ENCODE measurements around the gene SFSWAP. TPM values are rescaled to one million over a fixed set of nuclear protein-coding genes. Genes with fewer than 3 reads are reported as not detected.

The SFSWAP gene
- total and polyA plus RNA-seq, 8 donors, result 14.8 to 194 (median 45.2) TPM

DNA sequence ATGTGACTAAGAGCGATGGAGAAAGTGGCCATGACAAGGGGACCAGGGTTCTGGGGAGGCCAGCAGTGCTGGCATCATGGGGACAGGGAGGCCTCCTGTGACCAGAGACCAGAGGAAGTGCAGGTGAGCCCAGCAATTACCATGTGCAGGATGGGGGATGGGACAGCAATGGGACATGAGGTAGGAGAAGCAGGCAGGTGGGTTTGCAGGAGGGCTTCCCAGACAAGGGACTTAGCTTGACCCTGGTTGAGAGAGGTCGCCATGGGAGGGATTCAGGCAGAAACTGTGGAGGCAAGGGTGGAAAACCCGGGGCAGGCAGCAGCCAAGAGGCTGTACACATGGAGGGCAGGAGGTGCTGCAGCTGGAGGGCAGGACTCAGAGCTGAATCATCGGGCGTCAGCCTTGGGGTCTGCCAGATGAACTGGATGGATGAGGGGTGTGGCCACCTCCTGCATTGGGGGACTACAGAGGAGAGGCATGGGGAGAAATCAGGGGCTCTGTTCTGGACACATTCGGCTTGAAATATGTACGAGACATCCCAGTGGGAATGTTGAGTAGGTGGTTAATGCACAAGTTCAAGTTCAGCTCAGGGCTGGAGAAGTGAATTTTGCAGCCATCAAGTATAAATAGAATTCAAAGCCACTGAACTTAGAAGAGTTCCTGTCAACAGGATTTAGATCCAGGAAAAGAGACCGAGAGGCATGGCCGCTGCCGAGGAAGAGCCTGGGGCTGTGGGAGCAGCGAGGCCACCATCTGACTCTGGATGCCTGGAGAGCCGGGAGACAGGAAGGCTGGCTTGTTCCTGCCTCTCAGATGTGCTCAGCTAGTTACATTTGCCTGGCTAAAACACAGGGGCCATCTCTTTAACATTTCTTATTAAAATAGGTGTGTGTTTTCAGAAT, 36.6 kb downstream of the SFSWAP start:
- Histone ChIP-seq H3K27ac (no peak overlapping the region), H3K4me1 (no peaks in the 10 kb centered on the region), H3K36me3 (peaks cover 46 to 100% (median 94%) of the 10 kb centered on the region in 4 donors), H3K4me3 (no peak overlapping the region), H3K27me3 (no peaks in the 10 kb centered on the region), H3K9me3 (peaks cover 0 to 10% (median 5%) of the 10 kb centered on the region in 4 donors)
- DNase-seq, result no peak
- intact Hi-C loops (cut with DNase I; ENCODE audit: low total_unique reads), result no loop called here
- 92 to 94% (median 93%) methylated on average over 12 of the region's 12 CpGs for WGBS, 5 donors
- no peak for TF ChIP-seq POLR2A (IDR thresholded peaks at IDR 0.05)
- no peak for TF ChIP-seq POLR2AphosphoS5 (IDR thresholded peaks at IDR 0.05)
- no peak for TF ChIP-seq EP300 (IDR thresholded peaks at IDR 0.05)
- TF ChIP-seq, protein P1, sequence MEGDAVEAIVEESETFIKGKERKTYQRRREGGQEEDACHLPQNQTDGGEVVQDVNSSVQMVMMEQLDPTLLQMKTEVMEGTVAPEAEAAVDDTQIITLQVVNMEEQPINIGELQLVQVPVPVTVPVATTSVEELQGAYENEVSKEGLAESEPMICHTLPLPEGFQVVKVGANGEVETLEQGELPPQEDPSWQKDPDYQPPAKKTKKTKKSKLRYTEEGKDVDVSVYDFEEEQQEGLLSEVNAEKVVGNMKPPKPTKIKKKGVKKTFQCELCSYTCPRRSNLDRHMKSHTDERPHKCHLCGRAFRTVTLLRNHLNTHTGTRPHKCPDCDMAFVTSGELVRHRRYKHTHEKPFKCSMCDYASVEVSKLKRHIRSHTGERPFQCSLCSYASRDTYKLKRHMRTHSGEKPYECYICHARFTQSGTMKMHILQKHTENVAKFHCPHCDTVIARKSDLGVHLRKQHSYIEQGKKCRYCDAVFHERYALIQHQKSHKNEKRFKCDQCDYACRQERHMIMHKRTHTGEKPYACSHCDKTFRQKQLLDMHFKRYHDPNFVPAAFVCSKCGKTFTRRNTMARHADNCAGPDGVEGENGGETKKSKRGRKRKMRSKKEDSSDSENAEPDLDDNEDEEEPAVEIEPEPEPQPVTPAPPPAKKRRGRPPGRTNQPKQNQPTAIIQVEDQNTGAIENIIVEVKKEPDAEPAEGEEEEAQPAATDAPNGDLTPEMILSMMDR (IDR thresholded peaks at IDR 0.05), result no peak

DNA sequence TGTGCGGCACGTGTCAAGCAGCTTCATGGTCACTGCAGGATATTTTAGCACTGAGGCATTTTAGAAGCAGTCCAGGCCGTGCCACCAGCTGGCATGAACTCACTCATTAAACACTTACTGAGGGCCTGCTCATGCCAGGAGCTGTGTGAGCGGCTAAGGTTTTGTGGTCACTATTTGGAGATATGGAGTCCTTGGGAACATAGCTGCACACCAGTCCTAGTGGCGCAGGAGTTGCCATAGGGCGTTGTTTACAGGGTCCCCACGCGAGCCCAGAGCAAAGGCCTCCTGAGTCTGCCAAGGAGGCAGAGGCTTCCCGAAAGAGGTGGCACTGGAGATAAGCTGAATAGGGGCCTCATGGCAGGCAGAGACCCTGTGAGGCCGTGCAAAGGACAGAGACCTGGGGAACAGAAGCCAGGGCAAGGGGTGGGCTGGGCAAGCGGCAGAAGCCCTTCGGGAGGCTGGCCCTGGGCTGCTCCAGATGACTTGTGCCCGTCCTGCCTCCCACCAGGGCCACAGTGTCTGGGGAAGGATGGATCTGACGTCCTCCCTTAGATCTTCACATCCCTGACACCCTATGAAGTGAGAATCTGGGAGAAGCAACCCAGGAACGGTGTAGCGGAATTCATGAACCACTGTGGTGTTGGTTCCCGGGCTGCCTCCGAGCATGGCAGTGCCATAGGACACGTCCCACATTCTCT, 38.9 kb downstream of the SFSWAP start:
- Histone ChIP-seq H3K27me3 (no peaks in the 10 kb centered on the region), H3K4me1 (no peaks in the 10 kb centered on the region), H3K27ac (no peak overlapping the region), H3K4me3 (no peak overlapping the region), H3K36me3 (peaks cover 37 to 100% (median 94%) of the 10 kb centered on the region in 4 donors), H3K9me3 (no peaks in the 10 kb centered on the region)
- DNase-seq, result no peak
- intact Hi-C loops (cut with DNase I; ENCODE audit: low total_unique reads), result no loop called here
- TF ChIP-seq EP300 (IDR thresholded peaks at IDR 0.05), result no peak
- TF ChIP-seq, protein P1 (IDR thresholded peaks at IDR 0.05), result no peak
- no peak for TF ChIP-seq POLR2AphosphoS5 (IDR thresholded peaks at IDR 0.05)
- no peak for TF ChIP-seq POLR2A (IDR thresholded peaks at IDR 0.05)
- 92 to 96% (median 95%) methylated on average over 17 to 19 of the region's 19 CpGs for WGBS, 5 donors

DNA sequence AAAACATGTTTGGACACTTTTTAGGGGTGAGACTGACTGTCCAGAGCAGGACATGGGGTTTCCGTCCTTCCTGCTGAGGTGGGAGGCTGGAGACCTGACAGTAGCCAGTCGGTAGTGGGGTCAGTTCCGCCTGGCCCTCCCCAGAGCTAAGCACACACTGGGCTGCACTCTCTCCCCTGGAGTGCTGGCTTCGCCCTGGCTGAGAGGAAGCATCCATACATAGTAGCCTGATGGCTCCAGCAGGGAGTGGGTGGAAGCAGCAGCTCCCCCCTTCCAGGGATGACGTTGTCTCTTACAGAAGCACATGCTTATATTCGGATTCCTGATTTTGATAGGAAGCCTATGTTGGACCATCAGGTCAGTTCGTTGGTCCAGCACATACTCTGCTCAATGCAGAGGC, 40.4 kb downstream of the SFSWAP start:
- H3K27me3 ChIP-seq, result no peaks in the 10 kb centered on the region
- TF ChIP-seq EP300 (IDR thresholded peaks at IDR 0.05) (no peak), POLR2AphosphoS5 (IDR thresholded peaks at IDR 0.05) (no peak), POLR2A (IDR thresholded peaks at IDR 0.05) (no peak)
- TF ChIP-seq, protein P1 (IDR thresholded peaks at IDR 0.05), result no peak
- H3K4me1 ChIP-seq, result no peaks in the 10 kb centered on the region
- no peak overlapping the region for H3K4me3 ChIP-seq
- intact Hi-C loops (cut with DNase I; ENCODE audit: low total_unique reads), result no loop called here
- H3K9me3 ChIP-seq, result no peaks in the 10 kb centered on the region
- WGBS, 5 donors, result 83 to 92% (median 87%) methylated on average over 4 to 7 of the region's 7 CpGs
- peaks cover 45 to 100% (median 98%) of the 10 kb centered on the region in 4 donors for H3K36me3 ChIP-seq
- DNase-seq, result no peak
- H3K27ac ChIP-seq, result no peak overlapping the region

DNA sequence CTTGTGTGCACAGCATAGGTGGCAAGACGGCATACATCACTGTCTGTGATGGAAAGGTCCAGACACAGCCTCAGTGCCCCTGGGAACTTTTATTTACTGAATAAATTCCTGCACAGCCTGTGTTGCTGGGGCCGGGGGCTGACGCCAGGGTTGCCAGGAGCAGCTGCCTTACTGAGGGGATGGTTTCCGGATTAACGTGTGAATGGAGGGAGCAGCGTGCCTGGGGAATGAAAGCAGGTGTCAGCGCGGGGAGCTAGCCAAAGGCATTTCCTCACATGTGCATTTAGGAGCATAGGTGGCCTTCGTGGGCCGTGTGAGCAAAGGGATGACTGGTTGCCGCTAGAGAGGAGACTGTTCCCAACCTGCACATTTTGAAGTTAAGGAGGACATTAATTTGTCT, 41.6 kb downstream of the SFSWAP start:
- Histone ChIP-seq H3K27ac (no peak overlapping the region), H3K4me3 (no peak overlapping the region), H3K27me3 (no peaks in the 10 kb centered on the region), H3K9me3 (no peaks in the 10 kb centered on the region), H3K4me1 (no peaks in the 10 kb centered on the region), H3K36me3 (peaks cover 47 to 100% (median 98%) of the 10 kb centered on the region in 4 donors)
- DNase-seq, result no peak
- 79 to 91% (median 88%) methylated on average over 11 of the region's 11 CpGs for WGBS, 5 donors
- TF ChIP-seq EP300 (IDR thresholded peaks at IDR 0.05) (no peak), POLR2AphosphoS5 (IDR thresholded peaks at IDR 0.05) (no peak), POLR2A (IDR thresholded peaks at IDR 0.05) (no peak)
- TF ChIP-seq, protein P1 (IDR thresholded peaks at IDR 0.05), result no peak
- intact Hi-C loops (cut with DNase I; ENCODE audit: low total_unique reads), result no loop called here

All from stomach (tissue), 9 donors.